ENCODE measurements around the gene COPE.
A peak's percentile ranks its signal among the peaks of the same experiment; 100 is the strongest.

The COPE gene

GRCh38 chr19:18894254-18895037 is 24.7 kb downstream of the COPE start:
- Mint-ChIP-seq H3K4me3 (no peak overlapping the region), H3K4me1 (peaks cover 9% of the 10 kb centered on the region)

GRCh38 chr19:18893587-18894253 is 25.5 kb downstream of the COPE start:
- Mint-ChIP-seq H3K27me3 (peaks cover 14% of the 10 kb centered on the region), H3K4me1 (peaks cover 9% of the 10 kb centered on the region)

More at GRCh38 chr19:18894254-18895037, 24.7 kb downstream of the COPE start:
- Mint-ChIP-seq H3K36me3 (no peaks in the 10 kb centered on the region), H3K9me3 (no peaks in the 10 kb centered on the region), H3K27me3 (peaks cover 14% of the 10 kb centered on the region), H3K27ac (no peak overlapping the region)

GRCh38 chr19:18889949-18890745 is 29.0 kb downstream of the COPE start:
- Mint-ChIP-seq H3K4me3 (no peak overlapping the region), H3K9me3 (no peaks in the 10 kb centered on the region), H3K4me1 (no peaks in the 10 kb centered on the region), H3K36me3 (no peaks in the 10 kb centered on the region), H3K27me3 (peaks cover 8% of the 10 kb centered on the region), H3K27ac (no peak overlapping the region)

More at GRCh38 chr19:18893587-18894253, 25.5 kb downstream of the COPE start:
- H3K9me3 Mint-ChIP-seq = no peaks in the 10 kb centered on the region
- H3K27ac Mint-ChIP-seq = no peak overlapping the region
- H3K36me3 Mint-ChIP-seq = no peaks in the 10 kb centered on the region
- peak overlapping the region; percentile 23 for H3K4me3 Mint-ChIP-seq

DNA sequence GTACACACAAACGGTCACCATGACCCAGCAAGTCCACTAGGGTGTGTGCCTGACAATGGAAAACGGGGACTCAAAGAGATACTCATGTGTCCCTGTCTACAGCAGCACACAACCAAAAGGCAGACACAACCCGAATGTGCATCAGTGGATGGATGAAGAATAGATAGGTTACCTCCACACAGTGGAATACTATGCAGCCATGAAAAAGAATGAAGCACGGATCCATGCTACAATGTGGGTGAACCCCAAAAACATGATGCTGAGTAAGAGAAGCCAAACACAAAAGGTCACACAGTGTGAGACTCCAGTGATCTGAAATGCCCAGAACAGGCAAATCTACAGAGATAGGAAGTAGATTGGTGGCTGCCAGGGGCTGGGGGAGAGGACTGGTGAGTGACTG is 32.2 kb downstream of the COPE start:
- peaks cover 5% of the 10 kb centered on the region for H3K27me3 Mint-ChIP-seq
- H3K9me3 Mint-ChIP-seq = no peaks in the 10 kb centered on the region
- no peaks in the 10 kb centered on the region for H3K4me1 Mint-ChIP-seq
- H3K27ac Mint-ChIP-seq = peak overlapping the region; percentile 89
- H3K4me3 Mint-ChIP-seq = no peak overlapping the region
- H3K36me3 Mint-ChIP-seq = no peaks in the 10 kb centered on the region

DNA sequence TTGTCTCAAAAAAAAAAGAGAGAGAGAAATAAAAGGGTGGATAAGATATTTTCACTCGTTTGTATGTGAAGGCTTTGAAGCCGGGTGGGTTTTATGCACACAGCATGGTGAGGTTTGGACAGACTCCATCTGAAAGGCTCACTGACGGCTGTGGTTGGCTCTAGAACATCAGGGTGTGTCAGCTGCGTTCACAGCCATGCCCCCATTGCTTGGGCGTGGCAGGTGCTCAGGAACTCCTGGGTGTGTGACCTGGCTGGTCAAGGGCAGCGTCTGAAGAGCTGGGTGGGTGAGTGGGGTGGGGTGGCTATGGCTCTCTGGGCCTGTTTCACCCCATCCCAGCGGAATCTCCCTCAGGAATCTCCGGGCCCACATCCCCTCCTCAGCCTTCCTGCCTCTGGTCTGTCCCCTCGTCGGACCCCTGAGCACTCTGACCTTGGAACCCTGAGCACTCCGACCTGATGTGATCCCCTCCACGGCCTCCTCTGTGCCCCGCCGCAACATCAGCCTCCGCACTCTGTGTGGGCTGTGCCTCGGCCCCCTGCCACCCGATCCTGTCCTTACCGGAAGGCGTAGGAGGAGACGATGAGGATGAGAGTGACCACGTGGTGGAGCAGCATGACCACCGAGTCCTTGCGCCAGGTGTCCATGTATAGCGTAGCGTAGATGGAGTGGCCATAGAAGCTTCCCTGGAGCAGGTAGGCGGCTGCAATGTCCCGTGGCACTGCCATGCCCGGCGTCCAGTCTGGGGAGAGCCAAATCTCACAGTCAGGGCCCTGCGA is 35.5 kb downstream of the COPE start:
- H3K4me1 Mint-ChIP-seq = no peaks in the 10 kb centered on the region
- no peaks in the 10 kb centered on the region for H3K9me3 Mint-ChIP-seq
- no peak overlapping the region for H3K4me3 Mint-ChIP-seq
- no peak overlapping the region for H3K27ac Mint-ChIP-seq
- H3K27me3 Mint-ChIP-seq = peaks cover 5% of the 10 kb centered on the region
- H3K36me3 Mint-ChIP-seq = no peaks in the 10 kb centered on the region

DNA sequence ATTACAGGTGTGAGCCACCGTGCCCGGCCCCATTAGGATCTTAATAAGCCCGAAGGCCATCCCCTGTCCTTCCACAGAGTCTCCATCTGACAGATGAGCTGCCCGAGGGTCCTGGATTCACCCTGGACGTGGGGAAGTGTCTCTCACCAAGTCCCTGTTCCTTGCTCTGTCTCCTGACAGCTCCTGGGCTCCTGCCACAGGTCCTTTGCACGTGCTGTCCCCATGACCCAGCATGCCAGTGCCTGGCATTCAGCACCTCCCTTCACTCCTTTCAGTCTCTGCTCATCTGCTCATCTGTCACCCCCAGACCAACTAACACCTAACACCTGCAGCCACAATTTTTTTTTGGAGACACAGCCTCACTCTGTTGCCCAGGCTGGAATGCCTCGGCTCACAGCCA is 37.7 kb downstream of the COPE start:
- Mint-ChIP-seq H3K4me3 (peak overlapping the region; percentile 2), H3K27me3 (no peaks in the 10 kb centered on the region), H3K27ac (no peak overlapping the region), H3K36me3 (no peaks in the 10 kb centered on the region), H3K4me1 (no peaks in the 10 kb centered on the region), H3K9me3 (no peaks in the 10 kb centered on the region)

- no peaks in the 10 kb centered on the region for H3K4me1 Mint-ChIP-seq
- no peak overlapping the region for H3K27ac Mint-ChIP-seq
- H3K36me3 Mint-ChIP-seq = no peaks in the 10 kb centered on the region
- no peaks in the 10 kb centered on the region for H3K9me3 Mint-ChIP-seq
- H3K27me3 Mint-ChIP-seq = no peaks in the 10 kb centered on the region
- H3K4me3 Mint-ChIP-seq = no peak overlapping the region
Measured at GRCh38 chr19:18879579-18880373, 39.4 kb downstream of the COPE start.

DNA sequence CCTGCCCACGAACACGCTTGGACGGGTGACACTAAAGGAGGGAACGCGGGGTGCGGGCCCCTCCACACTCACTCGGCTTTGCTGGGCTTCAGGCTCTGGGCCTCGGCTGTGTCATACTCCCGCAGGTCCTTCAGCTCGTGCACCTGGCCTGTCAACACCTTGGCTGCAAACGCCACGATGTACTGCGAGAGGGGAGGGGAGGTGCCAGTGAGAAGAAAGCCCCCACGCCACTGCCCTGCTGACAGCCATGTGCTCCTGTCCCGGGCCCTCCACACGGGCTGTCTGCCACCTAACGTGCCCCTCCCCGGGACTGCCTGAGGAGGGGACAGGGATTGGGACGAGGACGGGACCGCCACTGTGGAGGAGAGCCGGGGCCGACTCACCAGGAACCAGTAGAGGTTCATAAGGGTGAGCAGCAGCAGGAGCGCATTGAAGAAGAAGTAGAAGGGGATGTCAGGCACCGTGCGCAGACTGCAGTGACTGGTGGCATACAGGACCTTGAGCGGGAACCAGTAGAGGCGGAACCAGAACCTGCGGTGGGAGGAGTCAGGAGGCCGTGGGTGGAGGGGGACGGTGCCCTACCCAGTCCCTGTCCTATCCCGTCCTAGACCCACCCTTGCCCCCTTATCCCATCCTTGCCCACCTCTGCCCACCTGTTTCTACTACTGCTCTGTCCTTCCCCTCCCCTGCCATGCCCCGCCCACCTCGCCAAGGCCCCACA is 40.2 kb downstream of the COPE start:
- H3K27me3 Mint-ChIP-seq = no peaks in the 10 kb centered on the region
- no peak overlapping the region for H3K4me3 Mint-ChIP-seq
- H3K9me3 Mint-ChIP-seq = no peaks in the 10 kb centered on the region
- H3K27ac Mint-ChIP-seq = no peak overlapping the region
- no peaks in the 10 kb centered on the region for H3K36me3 Mint-ChIP-seq
- no peaks in the 10 kb centered on the region for H3K4me1 Mint-ChIP-seq

GRCh38 chr19:18878058-18878797 is 41.0 kb downstream of the COPE start:
- Mint-ChIP-seq H3K9me3 (no peaks in the 10 kb centered on the region), H3K27ac (no peak overlapping the region), H3K36me3 (no peaks in the 10 kb centered on the region), H3K4me1 (no peaks in the 10 kb centered on the region), H3K27me3 (no peaks in the 10 kb centered on the region), H3K4me3 (no peak overlapping the region)

DNA sequence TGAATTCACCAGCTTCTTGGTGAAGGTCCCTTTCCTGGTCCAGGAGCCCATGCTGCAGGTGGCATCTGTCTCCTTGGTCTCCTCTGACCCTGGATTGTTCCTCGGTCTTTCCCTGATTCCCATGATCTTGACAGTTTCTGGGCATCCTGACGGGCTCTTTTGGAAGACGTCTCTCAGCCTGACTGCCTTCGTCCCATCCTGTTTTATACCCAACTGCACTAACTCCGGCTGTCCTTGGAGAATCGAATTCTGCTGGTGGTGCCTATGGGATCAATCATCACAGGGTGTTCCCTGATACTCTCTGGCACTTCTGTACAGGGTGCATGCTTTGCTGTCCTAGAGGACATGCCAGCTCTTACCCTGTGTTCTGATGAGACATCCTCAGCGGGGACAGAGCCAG is 42.3 kb downstream of the COPE start:
- Mint-ChIP-seq H3K4me3 (no peak overlapping the region), H3K27ac (no peak overlapping the region), H3K9me3 (no peaks in the 10 kb centered on the region), H3K36me3 (no peaks in the 10 kb centered on the region), H3K27me3 (no peaks in the 10 kb centered on the region), H3K4me1 (peaks cover under 1% of the 10 kb centered on the region)

- H3K4me1 Mint-ChIP-seq = peaks cover 8% of the 10 kb centered on the region
- no peak overlapping the region for H3K27ac Mint-ChIP-seq
- H3K27me3 Mint-ChIP-seq = no peaks in the 10 kb centered on the region
- H3K4me3 Mint-ChIP-seq = no peak overlapping the region
- no peaks in the 10 kb centered on the region for H3K9me3 Mint-ChIP-seq
- H3K36me3 Mint-ChIP-seq = no peaks in the 10 kb centered on the region
Measured at GRCh38 chr19:18875726-18876125, 43.5 kb downstream of the COPE start.

DNA sequence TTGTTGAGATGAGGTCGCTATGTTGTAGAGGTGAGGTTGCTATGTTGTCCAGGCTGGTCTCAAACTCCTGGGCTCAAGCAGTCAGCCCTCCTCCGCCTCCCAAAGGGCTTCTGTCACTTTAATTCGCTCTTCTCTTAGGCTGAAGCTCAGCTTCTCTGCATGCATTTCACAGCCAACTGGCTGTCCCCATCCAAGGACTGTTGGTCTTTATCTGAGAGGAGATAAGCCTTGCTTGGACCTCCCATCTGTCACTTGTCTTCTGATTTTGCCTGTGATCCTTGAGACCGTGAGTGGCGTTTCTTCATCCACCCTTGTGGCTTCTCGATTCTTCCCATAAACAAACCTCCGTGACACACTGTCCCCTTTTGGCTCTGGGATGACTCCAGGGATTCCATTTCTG is 47.6 kb downstream of the COPE start:
- H3K36me3 Mint-ChIP-seq = peaks cover 5% of the 10 kb centered on the region
- peaks cover 10% of the 10 kb centered on the region for H3K4me1 Mint-ChIP-seq
- no peaks in the 10 kb centered on the region for H3K9me3 Mint-ChIP-seq
- H3K4me3 Mint-ChIP-seq = peak overlapping the region; percentile 38
- H3K27me3 Mint-ChIP-seq = no peaks in the 10 kb centered on the region
- H3K27ac Mint-ChIP-seq = no peak overlapping the region

DNA sequence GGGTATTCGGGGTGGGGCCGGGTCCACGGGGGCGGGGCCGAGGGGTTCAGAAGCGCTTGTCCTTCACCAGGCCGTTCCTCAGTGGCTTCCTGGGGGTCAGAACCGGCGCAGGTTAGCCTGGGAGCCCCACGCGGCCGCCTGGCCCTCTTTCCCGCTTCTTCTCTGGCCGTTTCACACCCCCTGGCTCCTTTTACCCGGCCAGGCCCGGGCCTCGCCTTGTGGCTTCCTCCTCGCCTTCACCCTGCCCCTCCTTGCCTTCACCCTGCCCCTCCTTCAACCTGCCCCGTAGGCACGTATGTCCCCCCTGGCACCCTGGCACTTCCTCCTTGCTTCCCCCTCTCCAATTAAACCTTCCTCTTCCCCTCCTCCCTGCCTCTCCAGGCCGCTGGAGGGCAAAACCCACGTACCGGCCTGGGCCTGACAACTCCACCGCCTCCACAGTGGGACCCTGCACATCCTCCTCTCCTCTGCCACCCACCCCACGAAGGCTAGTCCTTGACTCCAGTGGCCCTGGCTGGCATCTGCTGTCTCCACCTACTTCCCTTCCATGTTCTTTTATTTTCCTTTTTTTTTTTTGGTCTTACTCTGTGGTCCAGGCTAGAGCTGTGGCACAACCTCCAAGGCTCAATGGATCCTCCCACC is 48.5 kb downstream of the COPE start:
- peaks cover 5% of the 10 kb centered on the region for H3K36me3 Mint-ChIP-seq
- H3K4me1 Mint-ChIP-seq = peaks cover 10% of the 10 kb centered on the region
- H3K9me3 Mint-ChIP-seq = no peaks in the 10 kb centered on the region
- H3K27me3 Mint-ChIP-seq = no peaks in the 10 kb centered on the region
- no peak overlapping the region for H3K27ac Mint-ChIP-seq
- H3K4me3 Mint-ChIP-seq = peak overlapping the region; percentile 47
